Keratinocyte (primary cell): Measurements from ENCODE around the gene CCDC197. TPM values are rescaled to one million over a fixed set of nuclear protein-coding genes. Genes with fewer than 3 reads are reported as not detected.

Experiments
- DNase-seq: peaks from one replicate; pipeline ENCODE4 v3.0.0-alpha.2; 2011; ENCODE audit warnings: low read depth, missing footprints, low spot score
- FAIRE-seq: peaks from 2 replicates; lab custom pipeline; 2011; peaks lifted over from hg19 to GRCh38; lab: Jason Lieb, UNC
- H2AFZ ChIP-seq: 2 replicates; pipeline ENCODE4 v1.6.0; 2012; ENCODE audit warnings: low read length, control low read depth, inconsistent platforms; ENCODE audit not compliant: control insufficient read depth
- H3K27ac ChIP-seq: 2 replicates; pipeline ENCODE4 v1.5.1; 2011; ENCODE audit warnings: low read length; ENCODE audit not compliant: control insufficient read depth, insufficient read depth
- H3K27me3 ChIP-seq: 3 replicates; pipeline ENCODE4 v1.6.0; 2011; ENCODE audit warnings: low read length; ENCODE audit not compliant: control insufficient read depth, insufficient read depth; ENCODE audit errors: extremely low read depth
- H3K36me3 ChIP-seq, 2 experiments: 2 replicates in 1 of 2; 3 replicates in 1 of 2; pipeline ENCODE4 v1.5.1; 2011; ENCODE audit warnings: low read length in 2 of 2, mild to moderate bottlenecking in 1 of 2; ENCODE audit not compliant: control insufficient read depth in 2 of 2, insufficient read depth in 2 of 2; ENCODE audit errors: extremely low read depth in 1 of 2
- H3K4me1 ChIP-seq: 3 replicates; pipeline ENCODE4 v1.5.1; 2011; ENCODE audit warnings: low read length; ENCODE audit not compliant: control insufficient read depth, insufficient read depth; ENCODE audit errors: extremely low read depth
- H3K4me2 ChIP-seq: 3 replicates; pipeline ENCODE4 v1.6.0; 2011; ENCODE audit warnings: low read depth, low read length; ENCODE audit not compliant: control insufficient read depth, insufficient read depth; ENCODE audit errors: extremely low read depth
- H3K4me3 ChIP-seq, 3 experiments: fragments of 200-600 bp in 1 of 3; sonication (generic) in 1 of 3; 2 replicates in 2 of 3; 3 replicates in 1 of 3; pipeline ENCODE4 v1.5.1; 2011 to 2016; ENCODE audit warnings: low read length in 3 of 3, mild to moderate bottlenecking in 3 of 3, control low read depth in 2 of 3, inconsistent platforms in 1 of 3, low read depth in 1 of 3, mixed read lengths in 1 of 3, mixed run types in 1 of 3, moderate library complexity in 1 of 3; ENCODE audit not compliant: control insufficient read depth in 2 of 3, insufficient read depth in 2 of 3; ENCODE audit errors: extremely low read depth in 1 of 3
- H3K79me2 ChIP-seq: 2 replicates; pipeline ENCODE4 v1.6.0; 2012; ENCODE audit warnings: low read length; ENCODE audit not compliant: control insufficient read depth, insufficient read depth
- H3K9ac ChIP-seq: 3 replicates; pipeline ENCODE4 v1.6.0; 2011; ENCODE audit warnings: low read length; ENCODE audit not compliant: control insufficient read depth, insufficient read depth; ENCODE audit errors: extremely low read depth
- H3K9me1 ChIP-seq: 3 replicates; pipeline ENCODE4 v1.6.0; 2011; ENCODE audit warnings: low read length; ENCODE audit not compliant: control insufficient read depth, insufficient read depth; ENCODE audit errors: extremely low read depth
- H3K9me3 ChIP-seq: 2 replicates; pipeline ENCODE4 v1.5.1; 2012; ENCODE audit warnings: low read depth, low read length; ENCODE audit not compliant: control insufficient read depth
- H4K20me1 ChIP-seq: 3 replicates; pipeline ENCODE4 v1.6.0; 2011; ENCODE audit warnings: low read length; ENCODE audit not compliant: control insufficient read depth, insufficient read depth; ENCODE audit errors: extremely low read depth
- CTCF ChIP-seq, 3 experiments: IDR thresholded peaks in 1 of 3; conservative IDR thresholded peaks in 1 of 3; optimal IDR thresholded peaks in 1 of 3; 2 replicates in 2 of 3; 3 replicates in 1 of 3; pipeline versions ENCODE3 to v1.5.1; 2011; ENCODE audit warnings: low read length in 3 of 3, mild to moderate bottlenecking in 3 of 3, moderate library complexity in 2 of 3, control low read depth in 1 of 3, inconsistent platforms in 1 of 3; ENCODE audit not compliant: insufficient read depth in 2 of 3; ENCODE audit errors: extremely low read depth in 1 of 3
- EZH2 ChIP-seq: IDR thresholded peaks from one replicate; pipeline ENCODE4 v1.6.1; 2012; ENCODE audit warnings: inconsistent platforms, mild to moderate bottlenecking, low read length, moderate library complexity
- dilution Hi-C: fragments of 300-500 bp; cut with MboI; formaldehyde crosslinking; loops from one replicate; pipeline ENCODE4 v1.7.0; 2020; ENCODE audit warnings: low sequenced_read_pairs; ENCODE audit not compliant: extremely low pct_ligation_motif_present
- polyA plus RNA-seq, 5 experiments: library from polyadenylated mRNA; depleted of rRNA in 3 of 5; stranded (reverse) in 3 of 5; stranded (forward) in 1 of 5; unstranded in 1 of 5; fragments of >200 nt; gene quantifications; 1 replicate in 1 of 5; 2 replicates in 3 of 5; 3 replicates in 1 of 5; pipeline versions ENCODE4 v1.2.1 to v1.2.3, GENCODE V29; 2011 to 2012; ENCODE audit warnings: missing spikeins in 2 of 5, low read depth in 1 of 5, low replicate concordance in 1 of 5

Gene CCDC197
- polyA plus RNA-seq, 1 donor (not counting 4 experiments of a cell fraction or from before 2014, with no cell fraction given), result not detected

- H3K36me3 ChIP-seq, result no peaks in the 10 kb centered on the region
- H3K9me1 ChIP-seq, result no peaks in the 10 kb centered on the region
- H4K20me1 ChIP-seq, result no peaks in the 10 kb centered on the region
- DNase-seq (peak; percentile 97), FAIRE-seq (peak; percentile 76)
- dilution Hi-C loops, result no loop called here
- TF ChIP-seq CTCF (optimal IDR thresholded peaks at IDR 0.05 in 1 of 3, IDR thresholded peaks at IDR 0.05 in 1 of 3, conservative IDR thresholded peaks at IDR 0.05 in 1 of 3; ENCODE audit: extremely low read depth in 1 of 3, insufficient read depth in 2 of 3, low read length in 3 of 3), result no peak
- no peak for TF ChIP-seq EZH2
- H3K79me2 ChIP-seq, result no peaks in the 10 kb centered on the region
- H3K27ac ChIP-seq, result peak overlapping the region; percentile 94
- peak overlapping the region; percentile 75 for H3K4me2 ChIP-seq
- H2AFZ ChIP-seq, result peak overlapping the region; percentile 34
- H3K4me1 ChIP-seq, result peaks cover 19% of the 10 kb centered on the region
- H3K4me3 ChIP-seq, result no peak overlapping the region
- no peaks in the 10 kb centered on the region for H3K27me3 ChIP-seq
- H3K9ac ChIP-seq, result peak overlapping the region; percentile 64
- no peaks in the 10 kb centered on the region for H3K9me3 ChIP-seq
Measured at GRCh38 chr14:93959239-93960107, 37.6 kb upstream of the CCDC197 start.

- Histone ChIP-seq H3K4me2 (peak overlapping the region; percentile 75), H2AFZ (no peak overlapping the region), H3K79me2 (no peaks in the 10 kb centered on the region), H3K9me1 (no peaks in the 10 kb centered on the region), H3K9ac (no peak overlapping the region), H3K4me1 (peaks cover 19% of the 10 kb centered on the region), H3K4me3 (no peak overlapping the region), H3K36me3 (no peaks in the 10 kb centered on the region), H3K27me3 (no peaks in the 10 kb centered on the region), H3K9me3 (no peaks in the 10 kb centered on the region), H3K27ac (peak overlapping the region; percentile 94), H4K20me1 (no peaks in the 10 kb centered on the region)
- dilution Hi-C loops, result no loop called here
- TF ChIP-seq CTCF (optimal IDR thresholded peaks at IDR 0.05 in 1 of 3, IDR thresholded peaks at IDR 0.05 in 1 of 3, conservative IDR thresholded peaks at IDR 0.05 in 1 of 3; ENCODE audit: extremely low read depth in 1 of 3, insufficient read depth in 2 of 3, low read length in 3 of 3) (no peak), EZH2 (no peak)
- no peak for DNase-seq
- FAIRE-seq, result no peak
Measured at GRCh38 chr14:93960108-93960475, 37.0 kb upstream of the CCDC197 start.
